Measurements from ENCODE around the gene CCDC169.
"Not testable (repeated sequence)": the region's sequence is repeated elsewhere in the genome, so short reads cannot be mapped to it uniquely, and the experiment has no call there.

Gene CCDC169

GRCh38 chr13:36319793-36320192 is 22.2 kb upstream of the CCDC169 start:
- H3K27me3 ChIP-seq (replicated peaks in 2 of 5; ENCODE audit: control insufficient read depth in 4 of 5, insufficient read depth in 5 of 5, low read length in 4 of 5); H3K9me3 ChIP-seq (ENCODE audit: control extremely low read depth in 1 of 5, control insufficient read depth in 4 of 5, insufficient read depth in 2 of 5, low read depth in 1 of 5, low read length in 4 of 5); H3K4me3 ChIP-seq (ENCODE audit: control insufficient read depth in 1 of 7, extremely low read depth in 1 of 7, insufficient read depth in 4 of 7, low read depth in 2 of 7, low read length in 6 of 7); CTCF ChIA-PET; DNase-seq; POLR2A ChIA-PET: not testable (repeated sequence)
- H3K27ac ChIP-seq (ENCODE audit: insufficient read depth in 1 of 2, low read depth in 1 of 2, low read length in 2 of 2, poor library complexity in 1 of 2, severe bottlenecking in 2 of 2), result peak overlapping the region in 1 of 2 experiments; percentile 25
- peaks cover 0 to 11% (median 0%) of the 10 kb centered on the region in 4 experiments for H3K4me1 ChIP-seq (ENCODE audit: control extremely low read depth in 1 of 4, control insufficient read depth in 4 of 4, insufficient read depth in 4 of 4, low read length in 3 of 4)
- WGBS (ENCODE audit: insufficient coverage), result 46% methylated on average over 3 of the region's 6 CpGs
- H3K36me3 ChIP-seq (ENCODE audit: control insufficient read depth in 4 of 4, insufficient read depth in 4 of 4, low read length in 3 of 4), result peaks cover 8 to 30% (median 20%) of the 10 kb centered on the region in 4 experiments

DNA sequence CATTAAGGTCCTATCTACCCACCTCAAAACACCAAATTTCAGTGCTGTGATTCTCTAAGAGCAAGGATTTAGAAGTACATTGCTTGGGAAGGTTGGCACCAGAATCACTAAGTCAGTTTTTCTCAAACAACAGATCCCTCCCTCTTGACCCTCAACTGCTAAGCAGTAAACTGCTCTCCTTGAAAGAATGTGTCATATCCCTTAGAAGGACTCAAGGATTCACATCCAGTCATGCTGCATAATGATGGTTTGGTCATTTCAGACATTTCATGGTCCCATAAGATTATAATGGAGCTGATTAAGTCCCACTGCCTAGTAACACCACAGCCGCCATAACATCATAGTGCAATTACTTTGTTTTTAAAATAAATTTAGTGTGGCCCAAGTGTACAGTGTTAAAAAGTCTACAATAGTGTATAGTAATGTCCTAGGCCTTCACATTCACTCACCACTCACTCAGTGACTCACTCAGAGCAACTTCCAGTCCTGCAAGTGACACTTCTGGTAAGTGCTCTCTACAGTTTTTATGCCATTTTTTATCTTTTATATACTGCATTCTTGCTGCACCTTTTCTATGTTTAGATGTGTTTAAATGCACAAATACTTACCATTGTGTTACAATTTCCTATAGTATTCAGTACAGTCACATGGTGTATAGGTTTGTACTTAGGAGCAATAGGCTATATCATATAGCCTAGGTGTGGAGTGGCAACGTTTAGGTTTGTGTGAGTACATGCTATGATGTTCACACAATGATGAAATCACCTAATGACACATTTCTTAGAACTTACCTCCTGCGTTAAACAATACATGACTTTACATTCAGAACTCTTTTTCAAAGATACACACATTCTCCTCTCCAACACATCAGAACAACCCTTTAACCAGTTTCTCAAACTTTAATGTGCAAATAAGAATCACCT is 15.7 kb upstream of the CCDC169 start:
- Histone ChIP-seq H3K27me3 (replicated peaks in 2 of 5; ENCODE audit: control insufficient read depth in 4 of 5, insufficient read depth in 5 of 5, low read length in 4 of 5) (no peaks in the 10 kb centered on the region), H3K9me3 (ENCODE audit: control extremely low read depth in 1 of 5, control insufficient read depth in 4 of 5, insufficient read depth in 2 of 5, low read depth in 1 of 5, low read length in 4 of 5) (no peaks in the 10 kb centered on the region), H3K36me3 (ENCODE audit: control insufficient read depth in 4 of 4, insufficient read depth in 4 of 4, low read length in 3 of 4) (peaks cover 17 to 59% (median 41%) of the 10 kb centered on the region in 4 experiments), H3K27ac (ENCODE audit: insufficient read depth in 1 of 2, low read depth in 1 of 2, low read length in 2 of 2, poor library complexity in 1 of 2, severe bottlenecking in 2 of 2) (no peak overlapping the region), H3K4me3 (ENCODE audit: control insufficient read depth in 1 of 7, extremely low read depth in 1 of 7, insufficient read depth in 4 of 7, low read depth in 2 of 7, low read length in 6 of 7) (no peak overlapping the region), H3K4me1 (ENCODE audit: control extremely low read depth in 1 of 4, control insufficient read depth in 4 of 4, insufficient read depth in 4 of 4, low read length in 3 of 4) (peaks cover 0 to 2% (median 0%) of the 10 kb centered on the region in 4 experiments)
- CTCF ChIA-PET, result no interaction called here
- no peak for DNase-seq
- POLR2A ChIA-PET, result no interaction called here
- WGBS (ENCODE audit: insufficient coverage), result 78% methylated on average over 1 of the region's 3 CpGs

DNA sequence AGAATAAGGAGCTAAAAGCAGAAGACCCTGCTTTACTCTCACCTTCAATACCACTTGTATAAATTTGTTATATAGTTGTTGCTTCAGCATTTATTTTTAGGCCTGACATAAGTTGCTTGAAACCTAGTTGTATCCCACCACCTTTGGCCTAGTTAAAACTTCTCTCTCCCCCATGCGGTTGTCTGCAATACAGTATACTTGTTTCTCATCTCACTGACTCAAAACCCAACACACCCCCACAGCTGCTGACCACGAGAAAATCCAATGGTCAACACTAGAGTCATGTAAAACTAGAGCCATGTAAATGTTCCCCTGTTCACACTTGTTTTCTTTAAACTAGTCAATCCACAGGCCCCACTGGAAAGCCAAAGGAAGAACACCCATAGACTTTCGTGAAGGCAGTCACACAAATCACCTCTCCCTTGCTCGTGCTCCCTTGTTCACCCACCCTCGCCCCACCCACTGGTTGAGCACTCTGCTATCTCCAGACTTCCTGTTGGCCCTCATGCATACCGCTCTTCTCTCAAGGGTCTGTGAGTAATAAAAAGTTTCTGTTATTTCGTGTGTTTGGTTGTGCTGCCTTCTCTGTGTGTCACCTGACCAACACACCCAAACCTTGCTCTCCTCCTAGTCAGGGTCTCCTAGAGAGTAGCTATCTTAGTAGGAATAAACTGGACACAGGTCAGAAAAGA is 12.9 kb upstream of the CCDC169 start:
- H3K4me3 ChIP-seq (ENCODE audit: control insufficient read depth in 1 of 7, extremely low read depth in 1 of 7, insufficient read depth in 4 of 7, low read depth in 2 of 7, low read length in 6 of 7), result no peak overlapping the region
- H3K27ac ChIP-seq (ENCODE audit: insufficient read depth in 1 of 2, low read depth in 1 of 2, low read length in 2 of 2, poor library complexity in 1 of 2, severe bottlenecking in 2 of 2), result no peak overlapping the region
- POLR2A ChIA-PET, result no interaction called here
- H3K27me3 ChIP-seq (replicated peaks in 2 of 5; ENCODE audit: control insufficient read depth in 4 of 5, insufficient read depth in 5 of 5, low read length in 4 of 5), result no peaks in the 10 kb centered on the region
- H3K36me3 ChIP-seq (ENCODE audit: control insufficient read depth in 4 of 4, insufficient read depth in 4 of 4, low read length in 3 of 4), result peaks cover 17 to 73% (median 44%) of the 10 kb centered on the region in 4 experiments
- 96% methylated on average over 5 of the region's 7 CpGs for WGBS (ENCODE audit: insufficient coverage)
- H3K4me1 ChIP-seq (ENCODE audit: control extremely low read depth in 1 of 4, control insufficient read depth in 4 of 4, insufficient read depth in 4 of 4, low read length in 3 of 4), result peaks cover 0 to 2% (median 0%) of the 10 kb centered on the region in 4 experiments
- DNase-seq, result no peak
- CTCF ChIA-PET, result interaction anchor here (1.0 kb wide), 1 partner anchor 28 kb away, joined by 3 read pairs; no protein-coding TSS in a partner anchor
- no peaks in the 10 kb centered on the region for H3K9me3 ChIP-seq (ENCODE audit: control extremely low read depth in 1 of 5, control insufficient read depth in 4 of 5, insufficient read depth in 2 of 5, low read depth in 1 of 5, low read length in 4 of 5)

- WGBS (ENCODE audit: insufficient coverage), result 100% methylated on average over 2 of the region's 3 CpGs
- peaks cover 0 to 12% (median 8%) of the 10 kb centered on the region in 4 experiments for H3K4me1 ChIP-seq (ENCODE audit: control extremely low read depth in 1 of 4, control insufficient read depth in 4 of 4, insufficient read depth in 4 of 4, low read length in 3 of 4)
Observed at GRCh38 chr13:36302289-36302688, 4.7 kb upstream of the CCDC169 start.

GRCh38 chr13:36299469-36299868 is 1.9 kb upstream of the CCDC169 start:
- DNase-seq, result not testable (repeated sequence)
- CTCF ChIA-PET, result interaction anchor here (1.3 kb wide), 1 partner anchor 8 kb away, joined by 6 read pairs; no protein-coding TSS in a partner anchor

More at GRCh38 chr13:36302289-36302688, 4.7 kb upstream of the CCDC169 start:
- Histone ChIP-seq H3K27ac (ENCODE audit: insufficient read depth in 1 of 2, low read depth in 1 of 2, low read length in 2 of 2, poor library complexity in 1 of 2, severe bottlenecking in 2 of 2) (no peak overlapping the region), H3K9me3 (ENCODE audit: control extremely low read depth in 1 of 5, control insufficient read depth in 4 of 5, insufficient read depth in 2 of 5, low read depth in 1 of 5, low read length in 4 of 5) (no peaks in the 10 kb centered on the region), H3K4me3 (ENCODE audit: control insufficient read depth in 1 of 7, extremely low read depth in 1 of 7, insufficient read depth in 4 of 7, low read depth in 2 of 7, low read length in 6 of 7) (no peak overlapping the region), H3K27me3 (replicated peaks in 2 of 5; ENCODE audit: control insufficient read depth in 4 of 5, insufficient read depth in 5 of 5, low read length in 4 of 5) (peaks cover 0 to 6% (median 2%) of the 10 kb centered on the region in 5 experiments), H3K36me3 (ENCODE audit: control insufficient read depth in 4 of 4, insufficient read depth in 4 of 4, low read length in 3 of 4) (peaks cover 0 to 32% (median 9%) of the 10 kb centered on the region in 4 experiments)
- DNase-seq, result no peak
- CTCF ChIA-PET, result interaction anchor here (1.3 kb wide), 1 partner anchor 20 kb away, joined by 3 read pairs; no protein-coding TSS in a partner anchor
- POLR2A ChIA-PET, result no interaction called here

DNA sequence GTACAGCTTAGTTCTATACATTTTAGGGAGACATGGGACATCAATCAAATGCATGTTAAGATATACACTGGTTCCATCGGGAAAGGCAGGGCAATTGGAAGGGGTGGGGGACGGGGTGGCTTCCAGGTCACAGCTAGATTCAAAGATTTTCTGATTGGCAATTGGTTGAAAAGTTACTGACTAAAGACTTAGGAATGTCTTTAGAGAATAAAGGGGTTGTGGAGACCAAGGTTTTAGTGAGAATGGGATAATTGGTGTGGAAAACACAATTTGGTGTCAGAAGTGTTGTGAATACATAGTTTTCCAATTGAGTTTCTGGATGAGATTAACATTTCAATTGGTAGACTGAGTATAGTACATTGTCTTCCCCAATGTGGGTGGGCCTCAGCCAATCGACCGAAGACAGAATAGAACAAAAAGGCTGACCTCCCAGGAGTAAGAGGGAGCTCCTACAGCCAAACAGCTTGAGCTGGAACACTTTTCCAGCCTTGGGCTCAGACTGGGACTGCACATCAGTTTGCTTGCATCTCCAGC is 988 bp upstream of the CCDC169 start:
- no peak overlapping the region for H3K27ac ChIP-seq (ENCODE audit: insufficient read depth in 1 of 2, low read depth in 1 of 2, low read length in 2 of 2, poor library complexity in 1 of 2, severe bottlenecking in 2 of 2)
- CTCF ChIA-PET, result interaction anchor here (1.3 kb wide), 1 partner anchor 9 kb away, joined by 6 read pairs; no protein-coding TSS in a partner anchor
- peaks cover 0 to 17% (median 4%) of the 10 kb centered on the region in 4 experiments for H3K36me3 ChIP-seq (ENCODE audit: control insufficient read depth in 4 of 4, insufficient read depth in 4 of 4, low read length in 3 of 4)
- H3K4me3 ChIP-seq (ENCODE audit: control insufficient read depth in 1 of 7, extremely low read depth in 1 of 7, insufficient read depth in 4 of 7, low read depth in 2 of 7, low read length in 6 of 7), result peak overlapping the region in 4 of 7 experiments; percentile 71 to 95 (median 74)
- peaks cover 0 to 20% (median 9%) of the 10 kb centered on the region in 4 experiments for H3K4me1 ChIP-seq (ENCODE audit: control extremely low read depth in 1 of 4, control insufficient read depth in 4 of 4, insufficient read depth in 4 of 4, low read length in 3 of 4)
- peaks cover 0 to 6% (median 2%) of the 10 kb centered on the region in 5 experiments for H3K27me3 ChIP-seq (replicated peaks in 2 of 5; ENCODE audit: control insufficient read depth in 4 of 5, insufficient read depth in 5 of 5, low read length in 4 of 5)
- H3K9me3 ChIP-seq (ENCODE audit: control extremely low read depth in 1 of 5, control insufficient read depth in 4 of 5, insufficient read depth in 2 of 5, low read depth in 1 of 5, low read length in 4 of 5), result no peaks in the 10 kb centered on the region
- 54% methylated on average over 4 of the region's 4 CpGs for WGBS (ENCODE audit: insufficient coverage)
- POLR2A ChIA-PET, result no interaction called here
- no peak for DNase-seq

More at GRCh38 chr13:36299469-36299868, 1.9 kb upstream of the CCDC169 start:
- H3K9me3 ChIP-seq (ENCODE audit: control extremely low read depth in 1 of 5, control insufficient read depth in 4 of 5, insufficient read depth in 2 of 5, low read depth in 1 of 5, low read length in 4 of 5); POLR2A ChIA-PET; H3K27me3 ChIP-seq (replicated peaks in 2 of 5; ENCODE audit: control insufficient read depth in 4 of 5, insufficient read depth in 5 of 5, low read length in 4 of 5); H3K4me3 ChIP-seq (ENCODE audit: control insufficient read depth in 1 of 7, extremely low read depth in 1 of 7, insufficient read depth in 4 of 7, low read depth in 2 of 7, low read length in 6 of 7); H3K27ac ChIP-seq (ENCODE audit: insufficient read depth in 1 of 2, low read depth in 1 of 2, low read length in 2 of 2, poor library complexity in 1 of 2, severe bottlenecking in 2 of 2): not testable (repeated sequence)
- WGBS (ENCODE audit: insufficient coverage), result 60% methylated on average over 3 of the region's 3 CpGs
- H3K36me3 ChIP-seq (ENCODE audit: control insufficient read depth in 4 of 4, insufficient read depth in 4 of 4, low read length in 3 of 4), result peaks cover 0 to 15% (median 6%) of the 10 kb centered on the region in 4 experiments
- peaks cover 0 to 20% (median 9%) of the 10 kb centered on the region in 4 experiments for H3K4me1 ChIP-seq (ENCODE audit: control extremely low read depth in 1 of 4, control insufficient read depth in 4 of 4, insufficient read depth in 4 of 4, low read length in 3 of 4)
